H9 (cell line): ENCODE data around the gene WNT9A. TPM values are rescaled to one million over a fixed set of nuclear protein-coding genes. Genes with fewer than 3 reads are reported as not detected.

Source experiments
- DNase-seq: peaks from one replicate; pipeline ENCODE4 v3.0.0-alpha.2; 2017
- H2AFZ ChIP-seq: one replicate; pipeline ENCODE4 v1.6.1; 2013; ENCODE audit warnings: mild to moderate bottlenecking, low read length, control low read depth, moderate library complexity
- H2AK5ac ChIP-seq: 2 replicates; pipeline ENCODE4 v1.6.1; 2013; ENCODE audit warnings: low read length, control low read depth, mixed read lengths; ENCODE audit not compliant: insufficient read length
- H2BK120ac ChIP-seq: one replicate; pipeline ENCODE4 v1.6.1; 2013; ENCODE audit warnings: low read depth, mild to moderate bottlenecking, low read length, control low read depth, inconsistent platforms; ENCODE audit not compliant: poor library complexity, severe bottlenecking
- H2BK12ac ChIP-seq: 2 replicates; pipeline ENCODE4 v1.6.1; 2013; ENCODE audit warnings: low read length, control low read depth, mixed read lengths, low read depth; ENCODE audit not compliant: insufficient read length
- H2BK15ac ChIP-seq: 2 replicates; pipeline ENCODE4 v1.6.1; 2013; ENCODE audit warnings: low read depth, low read length, control low read depth
- H2BK20ac ChIP-seq: one replicate; pipeline ENCODE4 v1.6.1; 2013; ENCODE audit warnings: low read depth, mild to moderate bottlenecking, low read length, control low read depth, inconsistent platforms; ENCODE audit not compliant: poor library complexity, severe bottlenecking
- H2BK5ac ChIP-seq: 2 replicates; pipeline ENCODE4 v1.6.1; 2013; ENCODE audit warnings: low read length, control low read depth, mixed read lengths; ENCODE audit not compliant: insufficient read length
- H3K14ac ChIP-seq: 2 replicates; pipeline ENCODE4 v1.6.1; 2013; ENCODE audit warnings: low read length, control low read depth; ENCODE audit not compliant: insufficient read depth
- H3K18ac ChIP-seq: 2 replicates; pipeline ENCODE4 v1.6.1; 2013; ENCODE audit warnings: low read depth, mild to moderate bottlenecking, mixed read lengths, low read length, control low read depth; ENCODE audit not compliant: insufficient read length
- H3K23ac ChIP-seq: 2 replicates; pipeline ENCODE4 v1.6.1; 2013; ENCODE audit warnings: low read length, control low read depth, mixed read lengths, low read depth; ENCODE audit not compliant: insufficient read length
- H3K23me2 ChIP-seq: 2 replicates; pipeline ENCODE4 v1.6.1; 2013; ENCODE audit warnings: low read depth, mild to moderate bottlenecking, mixed read lengths, low read length, control low read depth; ENCODE audit not compliant: insufficient read length, poor library complexity, severe bottlenecking
- H3K27ac ChIP-seq: 2 replicates; pipeline ENCODE4 v1.5.1; 2013; ENCODE audit warnings: low read length, control low read depth, mixed read lengths, low read depth; ENCODE audit not compliant: insufficient read length
- H3K27me3 ChIP-seq: 2 replicates; pipeline ENCODE4 v1.6.1; 2013; ENCODE audit warnings: low read length, control low read depth, inconsistent platforms; ENCODE audit not compliant: insufficient read depth
- H3K4ac ChIP-seq: 2 replicates; pipeline ENCODE4 v1.6.1; 2013; ENCODE audit warnings: low read depth, mild to moderate bottlenecking, control low read depth, inconsistent platforms, low read length, moderate library complexity
- H3K4me1 ChIP-seq: 2 replicates; pipeline ENCODE4 v1.6.1; 2013; ENCODE audit warnings: low read length, control low read depth, inconsistent platforms; ENCODE audit not compliant: insufficient read depth
- H3K4me2 ChIP-seq: 2 replicates; pipeline ENCODE4 v1.6.1; 2013; ENCODE audit warnings: low read length, control low read depth, mixed read lengths; ENCODE audit not compliant: insufficient read length, insufficient read depth
- H3K56ac ChIP-seq: 2 replicates; pipeline ENCODE4 v1.6.1; 2013; ENCODE audit warnings: low read depth, mild to moderate bottlenecking, mixed read lengths, low read length, control low read depth; ENCODE audit not compliant: insufficient read length
- H3K79me1 ChIP-seq: 2 replicates; pipeline ENCODE4 v1.6.1; 2013; ENCODE audit warnings: low read depth, mild to moderate bottlenecking, moderate library complexity, low read length, control low read depth, inconsistent platforms; ENCODE audit not compliant: insufficient read depth, poor library complexity, severe bottlenecking
- H3K79me2 ChIP-seq: 2 replicates; pipeline ENCODE4 v1.6.1; 2013; ENCODE audit warnings: low read length, control low read depth, inconsistent platforms; ENCODE audit not compliant: insufficient read depth
- H3K9ac ChIP-seq: 2 replicates; pipeline ENCODE4 v1.6.1; 2013; ENCODE audit warnings: low read length, control low read depth, mixed read lengths; ENCODE audit not compliant: insufficient read length; ENCODE audit errors: extremely low read depth
- H3K9me3 ChIP-seq: one replicate; pipeline ENCODE4 v1.6.1; 2013; ENCODE audit warnings: low read depth, low read length, inconsistent platforms; ENCODE audit not compliant: control insufficient read depth
- H3T11ph ChIP-seq: one replicate; pipeline ENCODE4 v1.6.1; 2013; ENCODE audit warnings: mild to moderate bottlenecking, low read length, control low read depth, inconsistent platforms
- H4K20me1 ChIP-seq: one replicate; pipeline ENCODE4 v1.6.1; 2013; ENCODE audit not compliant: control insufficient read depth, insufficient read length, insufficient read depth
- H4K5ac ChIP-seq: 2 replicates; pipeline ENCODE4 v1.6.1; 2013; ENCODE audit warnings: low read depth, mild to moderate bottlenecking, mixed read lengths, low read length, control low read depth; ENCODE audit not compliant: insufficient read length
- H4K8ac ChIP-seq: replicated peaks from 2 replicates; pipeline ENCODE4 v1.6.1; 2013; ENCODE audit warnings: low read length, control low read depth, mixed read lengths, low read depth; ENCODE audit not compliant: insufficient read length
- H4K91ac ChIP-seq: 2 replicates; pipeline ENCODE4 v1.6.1; 2013; ENCODE audit warnings: low read depth, mild to moderate bottlenecking, moderate library complexity, mixed read lengths, low read length, control low read depth; ENCODE audit not compliant: insufficient read length
- H3K27ac Mint-ChIP-seq, 3 experiments: 2 replicates in 2 of 3; 3 replicates in 1 of 3; pipeline ENCODE4 v1.8.0; 2020 to 2021; ENCODE audit warnings: mixed read lengths in 3 of 3, mild to moderate bottlenecking in 1 of 3, moderate library complexity in 1 of 3
- H3K27me3 Mint-ChIP-seq: 2 replicates; pipeline ENCODE4 v1.8.0; 2021; ENCODE audit warnings: low read depth, mild to moderate bottlenecking, moderate library complexity, mixed read lengths
- H3K36me3 Mint-ChIP-seq, 3 experiments: 2 replicates in 2 of 3; 3 replicates in 1 of 3; pipeline ENCODE4 v1.8.0; 2020 to 2021; ENCODE audit warnings: low read depth in 3 of 3, mixed read lengths in 3 of 3; ENCODE audit not compliant: insufficient read depth in 1 of 3
- H3K4me1 Mint-ChIP-seq, 2 experiments: 2 replicates each; pipeline ENCODE4 v1.8.0; 2020; ENCODE audit warnings: mixed read lengths in 2 of 2
- H3K4me3 Mint-ChIP-seq, 2 experiments: 2 replicates in 1 of 2; 3 replicates in 1 of 2; pipeline ENCODE4 v1.8.0; 2020 to 2021; ENCODE audit warnings: mild to moderate bottlenecking in 2 of 2, mixed read lengths in 2 of 2, moderate library complexity in 1 of 2
- H3K9me3 Mint-ChIP-seq, 2 experiments: 2 replicates in 1 of 2; 3 replicates in 1 of 2; pipeline ENCODE4 v1.8.0; 2020; ENCODE audit warnings: mild to moderate bottlenecking in 2 of 2, mixed read lengths in 2 of 2, moderate library complexity in 1 of 2
- WGBS: extraction: QIAGEN DNeasy Blood & Tissue Kit; methylation state at CpG from one replicate; pipeline ENCODE4 v1.1.7; 2013; ENCODE audit warnings: missing lambda C conversion rate, low lambda C conversion rate, mixed read lengths; ENCODE audit not compliant: insufficient read length; ENCODE audit errors: extremely low coverage; 5-methylcytosine and 5-hydroxymethylcytosine counted together
- total RNA-seq: library from RNA; stranded (reverse); gene quantifications from 2 replicates; pipeline ENCODE4 v1.2.1, GENCODE V29; 2021
- TF ChIP-seq, protein P1 (sequence below): fragments of 200-600 bp; sonication (generic); conservative IDR thresholded peaks from 3 replicates; pipeline ENCODE4 v1.8.0; 2021; ENCODE audit warnings: antibody characterized with exemption, mild to moderate bottlenecking

The WNT9A gene
- total RNA-seq, 1 experiment from 2014 or later = 0.77 TPM

DNA sequence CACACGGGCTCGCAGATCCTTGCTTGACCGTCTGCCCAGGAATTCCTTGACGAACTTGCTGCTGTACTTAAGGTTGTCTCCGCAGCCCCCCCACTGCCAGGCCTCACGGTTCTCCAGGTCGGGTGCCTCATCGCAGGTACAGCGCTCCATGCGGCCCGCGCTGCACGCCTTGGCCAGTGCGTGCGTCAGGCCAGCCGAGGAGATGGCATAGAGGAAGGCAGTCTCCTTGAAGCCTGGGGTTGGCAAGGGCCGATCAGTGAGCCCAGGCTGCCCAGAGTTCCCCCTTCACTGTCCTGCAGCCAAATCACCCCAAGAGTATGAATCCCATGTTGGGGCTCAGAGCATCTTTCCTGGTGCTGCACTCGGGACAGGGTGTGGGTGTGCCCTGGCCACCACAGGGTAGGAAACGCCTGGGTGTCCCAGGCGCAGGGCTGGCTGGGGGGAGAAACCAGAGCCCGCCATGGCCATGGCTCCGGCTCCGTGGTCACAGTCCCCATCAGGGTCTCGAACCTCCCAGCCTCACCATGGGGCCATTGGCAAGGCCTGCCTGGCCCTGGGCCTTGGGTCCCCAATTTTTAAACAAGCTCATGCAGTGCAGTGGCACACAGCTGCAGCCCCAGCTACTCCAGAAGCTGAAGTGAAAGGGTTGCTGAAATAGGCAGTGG, 23.4 kb downstream of the WNT9A start:
- H3K4me1 ChIP-seq = peaks cover 4% of the 10 kb centered on the region; the same call in 1 of the 2 replicates
- H3K9ac ChIP-seq = no peak overlapping the region
- H3K56ac ChIP-seq = no peak overlapping the region
- H2BK12ac ChIP-seq = no peak overlapping the region
- TF ChIP-seq, protein P1, sequence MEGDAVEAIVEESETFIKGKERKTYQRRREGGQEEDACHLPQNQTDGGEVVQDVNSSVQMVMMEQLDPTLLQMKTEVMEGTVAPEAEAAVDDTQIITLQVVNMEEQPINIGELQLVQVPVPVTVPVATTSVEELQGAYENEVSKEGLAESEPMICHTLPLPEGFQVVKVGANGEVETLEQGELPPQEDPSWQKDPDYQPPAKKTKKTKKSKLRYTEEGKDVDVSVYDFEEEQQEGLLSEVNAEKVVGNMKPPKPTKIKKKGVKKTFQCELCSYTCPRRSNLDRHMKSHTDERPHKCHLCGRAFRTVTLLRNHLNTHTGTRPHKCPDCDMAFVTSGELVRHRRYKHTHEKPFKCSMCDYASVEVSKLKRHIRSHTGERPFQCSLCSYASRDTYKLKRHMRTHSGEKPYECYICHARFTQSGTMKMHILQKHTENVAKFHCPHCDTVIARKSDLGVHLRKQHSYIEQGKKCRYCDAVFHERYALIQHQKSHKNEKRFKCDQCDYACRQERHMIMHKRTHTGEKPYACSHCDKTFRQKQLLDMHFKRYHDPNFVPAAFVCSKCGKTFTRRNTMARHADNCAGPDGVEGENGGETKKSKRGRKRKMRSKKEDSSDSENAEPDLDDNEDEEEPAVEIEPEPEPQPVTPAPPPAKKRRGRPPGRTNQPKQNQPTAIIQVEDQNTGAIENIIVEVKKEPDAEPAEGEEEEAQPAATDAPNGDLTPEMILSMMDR = no peak
- H3K4ac ChIP-seq = no peak overlapping the region
- no peaks in the 10 kb centered on the region for H3K27me3 ChIP-seq
- no peak overlapping the region for H3K27ac Mint-ChIP-seq
- H3K4me3 Mint-ChIP-seq = no peak overlapping the region
- H2BK15ac ChIP-seq = no peak overlapping the region
- H3K36me3 Mint-ChIP-seq = no peaks in the 10 kb centered on the region
- no peaks in the 10 kb centered on the region for H3K27me3 Mint-ChIP-seq
- H3K9me3 Mint-ChIP-seq = no peaks in the 10 kb centered on the region
- H3K9me3 ChIP-seq = no peaks in the 10 kb centered on the region
- H3K23ac ChIP-seq = no peak overlapping the region
- no peaks in the 10 kb centered on the region for H4K20me1 ChIP-seq
- H4K8ac ChIP-seq = no peak overlapping the region
- WGBS = no CpG with 5 or more reads among the region's 24 CpGs
- no peak for DNase-seq
- H2AFZ ChIP-seq = no peak overlapping the region
- H2AK5ac ChIP-seq = no peak overlapping the region
- peaks cover 10 to 27% of the 10 kb centered on the region in 2 experiments for H3K4me1 Mint-ChIP-seq
- no peaks in the 10 kb centered on the region for H3K79me1 ChIP-seq
- H3K14ac ChIP-seq = no peak overlapping the region
- H4K5ac ChIP-seq = no peak overlapping the region
- H3K18ac ChIP-seq = no peak overlapping the region
- no peak overlapping the region for H4K91ac ChIP-seq
- H3K4me2 ChIP-seq = no peak overlapping the region
- no peak overlapping the region for H3T11ph ChIP-seq
- no peak overlapping the region for H2BK120ac ChIP-seq
- no peaks in the 10 kb centered on the region for H3K23me2 ChIP-seq
- no peak overlapping the region for H2BK20ac ChIP-seq
- H3K79me2 ChIP-seq = no peaks in the 10 kb centered on the region
- no peak overlapping the region for H2BK5ac ChIP-seq
- no peak overlapping the region for H3K27ac ChIP-seq
